Activated CD4-positive, alpha-beta memory T cell treated with anti-CD3 and anti-CD28 coated beads for 36 hours (primary cell): ENCODE results near the gene PAX1. TPM values are rescaled to one million over a fixed set of nuclear protein-coding genes. Genes with fewer than 3 reads are reported as not detected.

Experiments
- CTCF ChIA-PET: fragments of 350-600 bp; sonication (Branson Sonifier 250); formaldehyde crosslinking; loops from one replicate; lab custom pipeline; 2021; ENCODE audit warnings: antibody characterized with exemption, inconsistent platforms; lab: Charles Lee
- POLR2A ChIA-PET: fragments of 350-600 bp; sonication (Branson Sonifier 250); formaldehyde crosslinking; loops from one replicate; lab custom pipeline; 2021; ENCODE audit warnings: antibody characterized with exemption; lab: Charles Lee
- DNase-seq: peaks from one replicate; pipeline ENCODE4 v3.0.0-alpha.2; 2020
- H3K27ac Mint-ChIP-seq: one replicate; pipeline ENCODE4 v1.8.0; 2021; ENCODE audit warnings: mixed read lengths
- H3K27me3 Mint-ChIP-seq: one replicate; pipeline ENCODE4 v1.8.0; 2021; ENCODE audit warnings: mixed read lengths
- H3K36me3 Mint-ChIP-seq: one replicate; pipeline ENCODE4 v1.8.0; 2021; ENCODE audit warnings: mixed read lengths
- H3K4me1 Mint-ChIP-seq: one replicate; pipeline ENCODE4 v1.8.0; 2021; ENCODE audit warnings: low read depth, mixed read lengths
- H3K4me3 Mint-ChIP-seq: one replicate; pipeline ENCODE4 v1.8.0; 2021; ENCODE audit warnings: mild to moderate bottlenecking, mixed read lengths
- H3K9me3 Mint-ChIP-seq: one replicate; pipeline ENCODE4 v1.8.0; 2021; ENCODE audit warnings: mixed read lengths
- intact Hi-C: fragments of 100-400 bp; cut with micrococcal nuclease; formaldehyde crosslinking; loops from one replicate; pipeline ENCODE4 v1.15.1; 2023
- total RNA-seq, 2 experiments: library from RNA; stranded (reverse); gene quantifications; one replicate each; pipeline ENCODE4 v1.2.3, GENCODE V29; 2021

Gene PAX1
- total RNA-seq, 2 experiments from 2014 or later, result not detected

DNA sequence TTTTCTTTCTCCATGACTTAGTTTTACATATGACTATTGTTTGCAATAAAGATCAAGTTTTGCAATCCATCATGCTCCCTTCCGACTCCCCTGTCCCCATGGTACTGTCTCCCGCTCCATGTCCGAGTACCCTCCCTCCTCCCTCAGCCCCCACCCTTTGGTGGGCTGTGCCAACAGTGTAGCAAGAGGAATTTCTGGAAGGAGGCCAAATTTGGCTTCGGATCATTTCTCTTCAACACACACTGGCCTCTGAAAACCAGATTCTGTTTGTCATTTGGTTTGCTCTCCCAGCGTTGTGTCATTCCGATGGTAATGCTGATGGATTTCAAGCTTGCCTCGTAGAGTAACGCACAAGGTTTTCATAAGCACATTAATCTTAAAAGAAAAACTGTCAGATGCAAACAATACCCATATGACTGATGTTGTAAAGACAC lies 22.9 kb upstream of the PAX1 start:
- Mint-ChIP-seq H3K27me3 (no peaks in the 10 kb centered on the region), H3K36me3 (no peaks in the 10 kb centered on the region), H3K27ac (no peak overlapping the region), H3K9me3 (no peaks in the 10 kb centered on the region), H3K4me1 (no peaks in the 10 kb centered on the region), H3K4me3 (no peak overlapping the region)
- intact Hi-C loops, result no loop called here
- no peak for DNase-seq
- POLR2A ChIA-PET, result no interaction called here
- CTCF ChIA-PET, result no interaction called here

DNA sequence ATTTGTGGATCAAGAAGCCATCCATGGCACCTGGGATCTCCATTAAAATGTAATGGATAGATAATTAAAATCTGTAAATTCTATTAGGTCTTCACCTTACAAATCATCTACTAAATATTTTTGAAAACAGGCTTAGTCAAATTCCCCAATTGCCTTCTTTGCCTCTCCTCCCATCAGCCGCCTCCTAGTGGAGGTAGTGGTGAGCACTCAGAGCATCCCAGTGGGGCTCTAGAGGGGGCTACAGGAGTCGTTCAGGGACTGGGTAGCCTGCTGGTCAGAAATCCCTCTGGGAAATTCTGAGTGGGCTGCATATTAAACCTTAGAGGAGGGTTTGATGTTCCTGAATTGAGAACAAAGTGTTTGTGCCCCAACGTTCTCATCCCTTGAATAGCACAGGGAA lies 20.8 kb upstream of the PAX1 start:
- intact Hi-C loops, result no loop called here
- no peaks in the 10 kb centered on the region for H3K27me3 Mint-ChIP-seq
- H3K27ac Mint-ChIP-seq, result no peak overlapping the region
- H3K4me1 Mint-ChIP-seq, result no peaks in the 10 kb centered on the region
- POLR2A ChIA-PET, result no interaction called here
- CTCF ChIA-PET, result no interaction called here
- no peak for DNase-seq
- H3K36me3 Mint-ChIP-seq, result no peaks in the 10 kb centered on the region
- H3K4me3 Mint-ChIP-seq, result no peak overlapping the region
- no peaks in the 10 kb centered on the region for H3K9me3 Mint-ChIP-seq

- POLR2A ChIA-PET, result no interaction called here
- CTCF ChIA-PET, result interaction anchor here (1.5 kb wide), 1 partner anchor 33 kb away, joined by 4 read pairs; no protein-coding TSS in a partner anchor
- no peak for DNase-seq
- intact Hi-C loops, result no loop called here
- no peaks in the 10 kb centered on the region for H3K36me3 Mint-ChIP-seq
- no peaks in the 10 kb centered on the region for H3K27me3 Mint-ChIP-seq
- no peak overlapping the region for H3K27ac Mint-ChIP-seq
- no peak overlapping the region for H3K4me3 Mint-ChIP-seq
- H3K4me1 Mint-ChIP-seq, result no peaks in the 10 kb centered on the region
- H3K9me3 Mint-ChIP-seq, result no peaks in the 10 kb centered on the region
Measured at GRCh38 chr20:21685981-21686380, 19.5 kb upstream of the PAX1 start.

- Mint-ChIP-seq H3K9me3 (no peaks in the 10 kb centered on the region), H3K36me3 (no peaks in the 10 kb centered on the region), H3K4me1 (no peaks in the 10 kb centered on the region), H3K4me3 (no peak overlapping the region), H3K27me3 (peaks cover 14% of the 10 kb centered on the region), H3K27ac (no peak overlapping the region)
- peak; percentile 20 for DNase-seq
- POLR2A ChIA-PET, result no interaction called here
- CTCF ChIA-PET, result no interaction called here
- intact Hi-C loops, result no loop called here
Measured at GRCh38 chr20:21693322-21693721, 12.1 kb upstream of the PAX1 start.

DNA sequence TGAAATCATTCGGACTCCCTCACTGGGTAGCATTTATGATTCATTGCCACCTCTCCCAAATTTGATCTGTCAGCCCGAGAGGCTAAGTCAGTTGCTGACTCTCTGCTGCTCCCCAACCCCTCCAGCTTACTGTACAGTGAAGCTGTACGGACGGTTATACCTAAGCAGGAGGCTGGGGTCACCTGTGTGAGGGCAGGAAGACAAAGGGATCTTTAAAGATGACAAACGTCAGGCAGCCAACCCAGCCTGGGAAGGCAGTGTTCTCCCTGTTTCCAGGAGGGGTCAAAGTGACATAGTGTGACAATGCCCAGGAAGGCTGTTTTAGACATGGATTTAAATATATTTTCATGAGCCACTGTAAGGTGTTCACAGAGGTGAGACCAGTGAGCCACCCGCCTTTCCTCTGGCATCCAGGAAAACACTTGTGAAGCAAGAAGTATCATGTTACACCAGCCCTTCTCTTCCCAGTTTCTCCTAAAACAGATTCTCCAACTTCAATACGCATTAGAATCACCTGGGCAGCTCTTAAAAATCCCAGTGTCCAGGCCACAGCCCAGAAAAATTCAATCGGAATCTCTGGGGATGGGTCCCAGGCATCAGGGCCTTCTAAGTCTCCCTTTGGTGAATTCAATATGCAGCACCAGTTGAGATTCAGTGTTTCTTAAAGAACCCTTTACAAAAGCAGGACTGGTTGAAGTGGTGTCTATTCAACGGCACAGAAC lies 6.8 kb upstream of the PAX1 start:
- Mint-ChIP-seq H3K36me3 (no peaks in the 10 kb centered on the region), H3K4me1 (peaks cover 7% of the 10 kb centered on the region), H3K9me3 (no peaks in the 10 kb centered on the region), H3K27me3 (peaks cover 58% of the 10 kb centered on the region), H3K4me3 (no peak overlapping the region), H3K27ac (no peak overlapping the region)
- ChIA-PET POLR2A (no interaction called here), CTCF (no interaction called here)
- DNase-seq, result no peak
- intact Hi-C loops, result no loop called here

DNA sequence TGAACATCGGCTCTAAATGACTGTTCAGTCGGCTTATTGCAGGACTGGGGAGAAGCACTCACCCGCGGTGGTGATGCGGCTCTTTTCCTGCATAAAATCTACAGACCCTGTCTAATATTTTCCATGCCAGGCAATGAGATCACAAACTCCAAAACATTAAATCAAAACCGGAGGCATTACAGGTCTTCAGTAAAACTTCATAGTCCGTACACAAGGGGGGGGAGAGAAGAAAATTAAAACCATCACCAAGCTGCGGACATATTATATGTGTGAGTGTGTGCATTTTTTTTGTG lies 6.3 kb upstream of the PAX1 start:
- Mint-ChIP-seq H3K4me1 (peaks cover 7% of the 10 kb centered on the region), H3K27me3 (peaks cover 62% of the 10 kb centered on the region), H3K27ac (no peak overlapping the region), H3K4me3 (no peak overlapping the region), H3K36me3 (no peaks in the 10 kb centered on the region), H3K9me3 (no peaks in the 10 kb centered on the region)
- DNase-seq, result no peak
- ChIA-PET CTCF (no interaction called here), POLR2A (no interaction called here)
- intact Hi-C loops, result no loop called here

DNA sequence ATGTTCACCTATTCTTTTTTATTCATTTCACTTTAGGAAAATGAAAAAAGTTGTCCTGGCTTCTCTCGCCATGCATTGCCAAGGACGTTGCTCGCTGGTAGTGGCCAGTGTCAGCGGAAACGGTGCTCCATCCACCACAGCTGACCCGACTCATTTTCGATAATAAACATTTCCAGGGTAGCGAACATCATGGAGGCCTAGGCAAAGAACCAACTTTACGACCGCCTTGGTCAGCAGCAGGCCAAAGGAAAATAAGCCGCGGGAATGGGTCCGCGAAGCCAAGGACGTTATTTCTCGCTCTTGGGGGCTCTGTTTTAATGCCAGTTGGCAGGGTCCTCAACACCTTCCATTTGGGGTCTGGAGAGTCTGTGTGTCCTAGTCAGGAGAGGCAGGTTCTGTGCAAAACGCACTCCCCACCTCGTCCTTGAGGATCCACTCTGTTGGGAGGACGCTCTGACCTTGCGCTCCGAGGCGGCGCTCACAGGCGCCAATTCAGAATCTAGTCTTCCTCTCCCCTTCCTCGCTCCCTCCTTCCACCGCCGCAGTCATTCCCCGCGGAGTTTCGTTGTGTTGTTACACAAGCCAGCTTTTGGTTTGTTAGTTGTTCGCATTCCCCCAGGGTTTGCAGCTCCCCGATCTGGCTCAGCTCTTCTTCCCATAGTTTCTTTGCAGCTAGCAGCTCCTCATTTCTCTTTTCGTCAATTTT lies 4.1 kb upstream of the PAX1 start:
- CTCF ChIA-PET, result interaction anchor here (1.0 to 2.7 kb wide), 3 partner anchors 10 to 130 kb away, joined by 4 to 18 read pairs (median 4); no protein-coding TSS in a partner anchor
- intact Hi-C loops, result loop anchor here (5.0 to 10.0 kb wide), 5 partner anchors 179 to 883 kb away; partner anchors contain the start of genes FOXA2 and NKX2-4
- Mint-ChIP-seq H3K9me3 (no peaks in the 10 kb centered on the region), H3K36me3 (no peaks in the 10 kb centered on the region), H3K4me1 (peaks cover 7% of the 10 kb centered on the region), H3K4me3 (no peak overlapping the region), H3K27ac (no peak overlapping the region), H3K27me3 (peaks cover 72% of the 10 kb centered on the region)
- DNase-seq, result no peak
- POLR2A ChIA-PET, result no interaction called here

- peaks cover 7% of the 10 kb centered on the region for H3K4me1 Mint-ChIP-seq
- intact Hi-C loops, result loop anchor here (5.0 to 10.0 kb wide), 5 partner anchors 180 to 883 kb away; partner anchors contain the start of genes FOXA2 and NKX2-4
- CTCF ChIA-PET, result interaction anchor here (1.0 to 2.7 kb wide), 3 partner anchors 9 to 131 kb away, joined by 4 to 18 read pairs (median 4); no protein-coding TSS in a partner anchor
- peaks cover 72% of the 10 kb centered on the region for H3K27me3 Mint-ChIP-seq
- POLR2A ChIA-PET, result no interaction called here
- no peak overlapping the region for H3K27ac Mint-ChIP-seq
- no peak for DNase-seq
- no peak overlapping the region for H3K4me3 Mint-ChIP-seq
- H3K9me3 Mint-ChIP-seq, result no peaks in the 10 kb centered on the region
- no peaks in the 10 kb centered on the region for H3K36me3 Mint-ChIP-seq
Measured at GRCh38 chr20:21702016-21702415, 3.4 kb upstream of the PAX1 start.

- Mint-ChIP-seq H3K4me3 (no peak overlapping the region), H3K9me3 (no peaks in the 10 kb centered on the region), H3K27me3 (peaks cover 77% of the 10 kb centered on the region), H3K4me1 (peaks cover 7% of the 10 kb centered on the region), H3K27ac (no peak overlapping the region), H3K36me3 (no peaks in the 10 kb centered on the region)
- ChIA-PET CTCF (interaction anchor here (1.1 to 2.7 kb wide), 3 partner anchors 9 to 141 kb away, joined by 3 to 18 read pairs (median 4); no protein-coding TSS in a partner anchor), POLR2A (no interaction called here)
- DNase-seq, result peak; percentile 64
- intact Hi-C loops, result loop anchor here (5.0 to 10.0 kb wide), 5 partner anchors 181 to 882 kb away; partner anchors contain the start of genes FOXA2 and NKX2-4
Measured at GRCh38 chr20:21702553-21703470, 2.7 kb upstream of the PAX1 start.

- CTCF ChIA-PET, result interaction anchor here (0.9 to 2.7 kb wide), 3 partner anchors 15 to 140 kb away, joined by 3 to 18 read pairs (median 4); no protein-coding TSS in a partner anchor
- intact Hi-C loops, result loop anchor here (5.0 to 10.0 kb wide), 5 partner anchors 182 to 881 kb away; partner anchors contain the start of genes FOXA2 and NKX2-4
- peaks cover 9% of the 10 kb centered on the region for H3K4me1 Mint-ChIP-seq
- no peaks in the 10 kb centered on the region for H3K36me3 Mint-ChIP-seq
- POLR2A ChIA-PET, result no interaction called here
- no peak overlapping the region for H3K27ac Mint-ChIP-seq
- H3K4me3 Mint-ChIP-seq, result no peak overlapping the region
- DNase-seq, result no peak
- H3K9me3 Mint-ChIP-seq, result no peaks in the 10 kb centered on the region
- peaks cover 78% of the 10 kb centered on the region for H3K27me3 Mint-ChIP-seq
Measured at GRCh38 chr20:21703717-21704407, 1.6 kb upstream of the PAX1 start.
